ENCODE data around the gene MTUS2.

GRCh38 chr13:29465741-29466293, 645.7 kb downstream of the MTUS2 start:
- TF ChIP-seq YY1 (IDR thresholded peaks at IDR 0.05; ENCODE audit: insufficient read depth, insufficient read length) (no peak), ZNF274 (IDR thresholded peaks at IDR 0.05; ENCODE audit: low read depth, low read length) (no peak), SUZ12 (IDR thresholded peaks at IDR 0.05; ENCODE audit: extremely low read depth, insufficient read depth, insufficient read length) (no peak)
